Measurements from ENCODE around the gene SFT2D2.

DNA sequence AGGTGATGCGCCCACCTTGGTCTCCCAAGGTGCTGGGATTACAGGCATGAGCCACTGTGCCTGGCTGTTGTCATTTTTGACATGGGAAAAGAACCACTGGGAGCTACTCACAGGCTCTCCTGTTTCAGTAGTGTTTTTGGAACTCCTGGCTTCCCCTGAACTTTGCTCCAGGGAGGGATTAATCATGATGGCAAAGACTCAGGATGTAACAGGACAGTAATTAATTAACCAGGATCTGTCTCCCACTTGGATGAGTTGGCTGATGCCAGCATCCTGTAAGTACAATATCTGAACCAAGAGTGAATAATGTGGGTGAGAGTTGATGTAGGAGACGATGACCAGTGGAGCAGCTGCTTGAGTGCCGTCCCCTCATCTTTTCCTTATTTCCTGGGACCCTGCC lies 4.9 kb downstream of the SFT2D2 start:
- TF ChIP-seq EZH2 (IDR thresholded peaks at IDR 0.05; ENCODE audit: low read length): no peak
- TF ChIP-seq, protein P1, sequence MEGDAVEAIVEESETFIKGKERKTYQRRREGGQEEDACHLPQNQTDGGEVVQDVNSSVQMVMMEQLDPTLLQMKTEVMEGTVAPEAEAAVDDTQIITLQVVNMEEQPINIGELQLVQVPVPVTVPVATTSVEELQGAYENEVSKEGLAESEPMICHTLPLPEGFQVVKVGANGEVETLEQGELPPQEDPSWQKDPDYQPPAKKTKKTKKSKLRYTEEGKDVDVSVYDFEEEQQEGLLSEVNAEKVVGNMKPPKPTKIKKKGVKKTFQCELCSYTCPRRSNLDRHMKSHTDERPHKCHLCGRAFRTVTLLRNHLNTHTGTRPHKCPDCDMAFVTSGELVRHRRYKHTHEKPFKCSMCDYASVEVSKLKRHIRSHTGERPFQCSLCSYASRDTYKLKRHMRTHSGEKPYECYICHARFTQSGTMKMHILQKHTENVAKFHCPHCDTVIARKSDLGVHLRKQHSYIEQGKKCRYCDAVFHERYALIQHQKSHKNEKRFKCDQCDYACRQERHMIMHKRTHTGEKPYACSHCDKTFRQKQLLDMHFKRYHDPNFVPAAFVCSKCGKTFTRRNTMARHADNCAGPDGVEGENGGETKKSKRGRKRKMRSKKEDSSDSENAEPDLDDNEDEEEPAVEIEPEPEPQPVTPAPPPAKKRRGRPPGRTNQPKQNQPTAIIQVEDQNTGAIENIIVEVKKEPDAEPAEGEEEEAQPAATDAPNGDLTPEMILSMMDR (optimal IDR thresholded peaks at IDR 0.05 in 1 of 3, IDR thresholded peaks at IDR 0.05 in 1 of 3, conservative IDR thresholded peaks at IDR 0.05 in 1 of 3; ENCODE audit: extremely low read depth in 1 of 3, insufficient read depth in 2 of 3, low read length in 3 of 3): no peak

All from keratinocyte (primary cell).